Muscle layer of duodenum (tissue), 2 donors: ENCODE data around the gene WIPF2.

Source experiments
- H3K27ac ChIP-seq: one replicate; pipeline ENCODE4 v1.7.0; 2013; ENCODE audit warnings: mild to moderate bottlenecking, low read length
- H3K27me3 ChIP-seq: one replicate; pipeline ENCODE4 v1.7.0; 2013; ENCODE audit warnings: low read depth, mild to moderate bottlenecking, control low read depth, low read length
- H3K36me3 ChIP-seq, 2 donors: one replicate each; pipeline ENCODE4 v1.7.0; 2013; ENCODE audit warnings: low read length in 2 of 2, control low read depth in 1 of 2, mild to moderate bottlenecking in 1 of 2; ENCODE audit not compliant: insufficient read depth in 2 of 2, control insufficient read depth in 1 of 2
- H3K4me1 ChIP-seq, 2 donors: one replicate each; pipeline ENCODE4 v1.7.0; 2013; ENCODE audit warnings: low read length in 2 of 2, mild to moderate bottlenecking in 2 of 2, control low read depth in 1 of 2, moderate library complexity in 1 of 2; ENCODE audit not compliant: insufficient read depth in 2 of 2, control insufficient read depth in 1 of 2
- H3K4me3 ChIP-seq, 2 donors: one replicate each; pipeline ENCODE4 v1.7.0; 2013; ENCODE audit warnings: low read length in 2 of 2, low read depth in 1 of 2, mild to moderate bottlenecking in 1 of 2
- H3K9me3 ChIP-seq, 2 donors: one replicate each; pipeline ENCODE4 v1.7.0; 2013; ENCODE audit warnings: low read length in 2 of 2, control low read depth in 1 of 2, mild to moderate bottlenecking in 1 of 2; ENCODE audit not compliant: control insufficient read depth in 1 of 2
- donor health status: healthy.

The WIPF2 gene

DNA sequence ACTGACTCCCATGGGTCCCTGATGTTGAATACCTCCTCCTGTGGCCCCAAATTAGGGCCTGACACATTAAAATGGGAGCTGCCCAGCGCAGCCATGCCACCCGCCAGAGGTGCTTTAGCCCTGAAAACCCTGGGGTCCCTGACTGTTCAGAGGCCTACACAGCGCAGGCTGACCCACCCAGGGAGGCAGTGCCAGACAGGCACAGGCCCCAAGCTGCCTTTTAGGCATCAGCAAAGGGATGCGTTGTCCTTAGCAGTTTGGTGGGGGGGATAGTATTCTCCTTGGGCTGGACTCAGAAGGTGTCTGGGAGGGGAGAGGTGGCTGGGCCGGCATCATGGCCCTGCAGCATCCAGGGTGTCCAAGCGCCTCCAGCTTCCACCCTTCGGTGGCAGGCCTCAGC is 40.4 kb upstream of the WIPF2 start:
- Histone ChIP-seq H3K4me3 (no peak overlapping the region), H3K27ac (peak overlapping the region; percentile 75)

DNA sequence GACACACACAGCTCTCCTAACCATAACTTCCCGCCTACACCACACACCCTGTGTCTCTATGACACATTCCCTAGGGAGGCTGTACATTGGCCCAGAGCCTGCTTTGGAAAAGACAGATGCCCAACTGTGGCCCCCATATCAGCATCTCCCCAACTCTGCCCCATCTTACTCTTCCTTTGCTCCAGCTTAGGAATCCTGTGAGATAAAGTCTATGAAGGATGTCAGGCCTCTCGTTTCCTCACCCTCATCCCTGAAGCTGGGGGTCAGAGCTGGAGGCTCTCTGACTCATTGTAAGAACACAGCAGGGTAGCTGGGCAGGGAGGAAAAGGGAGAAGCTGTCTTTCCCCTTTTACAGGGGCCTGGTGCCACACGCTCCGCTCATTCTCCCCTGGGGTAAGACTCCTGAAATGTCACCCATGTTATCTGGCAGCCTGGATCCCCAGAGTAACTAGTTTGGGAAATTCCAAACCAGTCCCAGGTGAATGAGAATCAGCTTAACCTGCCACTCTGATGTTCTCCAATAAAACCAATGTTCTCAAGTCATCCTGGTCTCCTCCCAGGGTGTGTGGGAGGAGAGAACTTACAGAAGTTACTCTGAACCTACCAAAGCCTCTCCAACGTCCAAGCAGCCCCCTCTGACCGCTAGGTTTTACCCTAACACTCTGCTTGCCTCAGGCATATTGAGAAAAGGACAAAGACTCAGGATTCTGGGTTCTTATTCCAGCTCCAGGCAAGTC is 39.0 kb upstream of the WIPF2 start:
- H3K27ac ChIP-seq, result peak overlapping the region; percentile 83
- no peaks in the 10 kb centered on the region for H3K36me3 ChIP-seq
- peaks cover 4 to 9% of the 10 kb centered on the region in 2 donors for H3K4me1 ChIP-seq
- no peaks in the 10 kb centered on the region for H3K9me3 ChIP-seq
- no peak overlapping the region for H3K4me3 ChIP-seq
- no peaks in the 10 kb centered on the region for H3K27me3 ChIP-seq

More for the DNA sequence above, 40.4 kb upstream of the WIPF2 start:
- peaks cover 8 to 11% of the 10 kb centered on the region in 2 donors for H3K36me3 ChIP-seq
- no peaks in the 10 kb centered on the region for H3K9me3 ChIP-seq
- H3K27me3 ChIP-seq, result no peaks in the 10 kb centered on the region
- H3K4me1 ChIP-seq, result peaks cover 4 to 9% of the 10 kb centered on the region in 2 donors

DNA sequence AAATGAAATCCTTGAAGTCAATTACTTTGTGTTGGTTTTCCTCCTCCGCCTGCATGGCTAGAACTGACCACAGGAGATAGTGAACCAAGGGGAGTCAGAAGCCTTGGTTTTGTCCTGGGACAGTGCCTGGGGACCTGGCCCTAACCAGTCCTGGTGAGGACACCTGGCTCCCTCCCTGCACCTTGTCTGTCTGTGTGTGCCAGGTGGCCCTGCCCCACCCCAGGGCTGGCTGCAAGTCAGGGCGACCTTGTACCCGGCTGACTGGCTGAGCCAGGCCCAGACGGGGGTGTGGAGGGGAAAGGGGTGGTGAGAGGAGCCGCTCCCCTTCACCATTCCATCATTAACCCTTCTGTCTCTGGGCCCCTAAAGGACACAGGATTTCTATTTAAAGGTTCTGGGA is 38.4 kb upstream of the WIPF2 start:
- Histone ChIP-seq H3K27ac (peak overlapping the region; percentile 83), H3K4me3 (no peak overlapping the region), H3K27me3 (no peaks in the 10 kb centered on the region), H3K36me3 (no peaks in the 10 kb centered on the region), H3K4me1 (peaks cover 4 to 9% of the 10 kb centered on the region in 2 donors), H3K9me3 (no peaks in the 10 kb centered on the region)

DNA sequence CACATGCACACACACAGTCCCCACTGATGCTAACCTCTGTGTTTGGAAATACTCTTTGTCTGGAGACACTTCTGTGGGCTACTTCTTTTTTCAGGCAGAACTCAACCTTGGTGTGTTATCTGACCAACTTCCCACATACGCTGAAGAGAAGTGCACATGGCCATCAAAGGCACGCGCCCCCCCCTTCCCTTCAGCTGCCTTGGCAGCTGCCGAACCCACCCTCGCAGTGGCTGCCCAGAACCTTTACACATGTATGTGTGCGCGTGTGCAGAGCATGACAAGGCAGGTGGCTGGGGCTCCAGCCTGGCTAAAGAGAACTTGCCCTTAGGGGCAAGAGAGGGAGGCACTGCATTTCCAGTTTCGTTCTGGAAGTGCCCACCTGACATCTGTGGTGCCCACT is 37.9 kb upstream of the WIPF2 start:
- Histone ChIP-seq H3K4me1 (peaks cover 4 to 9% of the 10 kb centered on the region in 2 donors), H3K4me3 (no peak overlapping the region), H3K27ac (peak overlapping the region; percentile 83)

DNA sequence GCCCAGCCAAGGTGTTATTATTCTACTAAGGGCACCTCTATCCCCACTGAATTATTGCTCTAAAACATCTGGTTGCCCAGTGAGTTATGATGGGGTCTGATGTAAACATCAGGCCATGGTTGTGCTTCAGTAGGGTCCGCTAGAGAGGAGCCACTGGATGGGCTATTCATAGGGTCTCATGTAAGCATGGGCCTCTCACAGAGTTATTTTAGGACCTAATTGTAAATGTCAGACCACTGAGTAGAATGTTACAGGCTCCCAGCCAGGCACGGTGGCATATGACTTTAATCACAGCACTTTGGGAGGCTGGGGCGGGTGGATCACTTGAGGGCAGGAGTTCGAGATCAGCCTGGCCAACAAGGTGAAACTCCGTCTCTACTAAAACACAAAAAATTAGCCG is 36.5 kb upstream of the WIPF2 start:
- H3K4me3 ChIP-seq, result no peak overlapping the region
- H3K36me3 ChIP-seq, result no peaks in the 10 kb centered on the region
- peaks cover 0 to 7% of the 10 kb centered on the region in 2 donors for H3K4me1 ChIP-seq
- H3K9me3 ChIP-seq, result no peaks in the 10 kb centered on the region
- H3K27ac ChIP-seq, result no peak overlapping the region
- no peaks in the 10 kb centered on the region for H3K27me3 ChIP-seq

More for the DNA sequence above, 37.9 kb upstream of the WIPF2 start:
- H3K36me3 ChIP-seq, result no peaks in the 10 kb centered on the region
- H3K9me3 ChIP-seq, result no peaks in the 10 kb centered on the region
- no peaks in the 10 kb centered on the region for H3K27me3 ChIP-seq

DNA sequence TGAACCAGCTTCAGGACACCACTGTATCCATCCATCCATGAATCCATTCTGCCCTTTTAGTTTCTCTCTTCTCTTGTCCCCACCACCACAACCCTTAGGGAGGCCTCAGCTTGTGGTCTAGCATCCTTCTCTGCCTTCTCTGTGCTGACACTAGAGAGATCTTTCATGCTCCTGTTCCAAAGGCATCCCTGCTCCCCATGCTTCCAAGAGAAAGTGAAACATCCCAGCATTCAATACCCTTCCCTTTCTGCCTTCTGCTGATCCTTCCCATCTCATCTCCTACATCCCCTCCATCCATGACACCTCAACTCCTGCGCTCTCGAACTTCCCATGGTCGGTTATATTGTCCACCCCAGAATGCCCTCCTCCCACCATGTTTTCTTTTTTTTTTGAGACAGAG is 31.9 kb upstream of the WIPF2 start:
- H3K36me3 ChIP-seq, result no peaks in the 10 kb centered on the region
- H3K27me3 ChIP-seq, result no peaks in the 10 kb centered on the region
- H3K9me3 ChIP-seq, result no peaks in the 10 kb centered on the region
- H3K4me3 ChIP-seq, result no peak overlapping the region
- H3K27ac ChIP-seq, result no peak overlapping the region
- peaks cover 5 to 14% of the 10 kb centered on the region in 2 donors for H3K4me1 ChIP-seq

DNA sequence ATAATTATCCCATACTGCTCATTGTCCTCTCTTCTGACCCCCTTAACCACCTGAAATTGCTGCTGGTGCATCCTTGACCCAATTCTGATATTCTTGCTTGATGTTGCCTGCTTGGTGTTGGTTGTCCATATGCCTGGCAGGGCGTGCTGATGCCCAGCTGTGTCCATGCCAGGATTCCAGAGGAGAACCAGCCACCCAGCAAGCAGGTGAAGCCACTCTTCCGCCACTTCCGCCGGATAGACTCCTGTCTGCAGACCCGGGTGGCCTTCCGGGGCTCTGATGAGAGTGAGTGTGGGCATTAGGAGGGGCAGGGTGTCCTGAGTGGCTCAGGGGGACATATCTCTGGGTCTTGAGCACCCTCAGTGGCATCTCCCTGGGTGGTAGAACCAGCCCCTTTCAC is 30.4 kb upstream of the WIPF2 start:
- Histone ChIP-seq H3K27me3 (no peaks in the 10 kb centered on the region), H3K27ac (no peak overlapping the region), H3K9me3 (no peaks in the 10 kb centered on the region), H3K4me1 (peaks cover 5 to 14% of the 10 kb centered on the region in 2 donors), H3K4me3 (no peak overlapping the region), H3K36me3 (no peaks in the 10 kb centered on the region)

DNA sequence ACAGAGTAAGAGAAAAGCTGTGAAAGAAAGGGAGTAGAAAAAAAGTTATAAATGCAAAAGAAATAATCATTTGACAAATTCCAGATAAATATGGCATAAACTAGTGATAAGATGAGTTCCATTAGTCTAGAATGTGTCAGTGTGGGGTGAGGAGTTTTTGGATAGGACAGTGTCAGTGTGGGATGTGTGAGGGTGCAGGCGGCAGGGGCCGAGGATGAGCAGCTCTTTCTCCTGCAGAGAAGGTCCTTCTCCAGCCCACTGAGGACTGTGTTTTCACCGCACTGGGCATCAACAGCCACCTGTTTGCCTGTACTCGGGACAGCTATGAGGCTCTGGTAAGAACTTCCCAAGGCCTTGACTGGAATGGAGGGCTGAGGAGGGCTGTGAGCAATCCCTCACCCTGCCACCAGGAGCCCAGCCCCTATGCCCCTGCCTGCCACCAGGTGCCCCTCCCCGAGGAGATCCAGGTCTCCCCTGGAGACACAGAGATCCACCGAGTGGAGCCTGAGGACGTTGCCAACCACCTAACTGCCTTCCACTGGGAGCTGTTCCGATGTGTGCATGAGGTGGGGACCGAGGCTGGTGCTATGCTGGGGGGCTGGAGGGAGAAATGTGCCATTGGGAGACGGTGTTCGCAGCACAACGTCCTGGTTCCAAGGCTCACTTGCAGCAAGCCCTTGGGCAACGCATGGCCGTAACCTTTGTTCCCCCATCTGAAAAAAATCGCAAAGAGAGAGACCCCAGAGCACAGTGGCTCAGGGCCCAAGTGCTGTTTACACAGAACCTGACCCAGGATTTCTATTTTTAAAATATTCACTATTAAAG is 28.7 kb upstream of the WIPF2 start:
- Histone ChIP-seq H3K9me3 (no peaks in the 10 kb centered on the region), H3K27me3 (no peaks in the 10 kb centered on the region), H3K36me3 (no peaks in the 10 kb centered on the region), H3K4me3 (peak overlapping the region in 1 of 2 donors; percentile 68), H3K27ac (no peak overlapping the region), H3K4me1 (peaks cover 5 to 20% of the 10 kb centered on the region in 2 donors)

DNA sequence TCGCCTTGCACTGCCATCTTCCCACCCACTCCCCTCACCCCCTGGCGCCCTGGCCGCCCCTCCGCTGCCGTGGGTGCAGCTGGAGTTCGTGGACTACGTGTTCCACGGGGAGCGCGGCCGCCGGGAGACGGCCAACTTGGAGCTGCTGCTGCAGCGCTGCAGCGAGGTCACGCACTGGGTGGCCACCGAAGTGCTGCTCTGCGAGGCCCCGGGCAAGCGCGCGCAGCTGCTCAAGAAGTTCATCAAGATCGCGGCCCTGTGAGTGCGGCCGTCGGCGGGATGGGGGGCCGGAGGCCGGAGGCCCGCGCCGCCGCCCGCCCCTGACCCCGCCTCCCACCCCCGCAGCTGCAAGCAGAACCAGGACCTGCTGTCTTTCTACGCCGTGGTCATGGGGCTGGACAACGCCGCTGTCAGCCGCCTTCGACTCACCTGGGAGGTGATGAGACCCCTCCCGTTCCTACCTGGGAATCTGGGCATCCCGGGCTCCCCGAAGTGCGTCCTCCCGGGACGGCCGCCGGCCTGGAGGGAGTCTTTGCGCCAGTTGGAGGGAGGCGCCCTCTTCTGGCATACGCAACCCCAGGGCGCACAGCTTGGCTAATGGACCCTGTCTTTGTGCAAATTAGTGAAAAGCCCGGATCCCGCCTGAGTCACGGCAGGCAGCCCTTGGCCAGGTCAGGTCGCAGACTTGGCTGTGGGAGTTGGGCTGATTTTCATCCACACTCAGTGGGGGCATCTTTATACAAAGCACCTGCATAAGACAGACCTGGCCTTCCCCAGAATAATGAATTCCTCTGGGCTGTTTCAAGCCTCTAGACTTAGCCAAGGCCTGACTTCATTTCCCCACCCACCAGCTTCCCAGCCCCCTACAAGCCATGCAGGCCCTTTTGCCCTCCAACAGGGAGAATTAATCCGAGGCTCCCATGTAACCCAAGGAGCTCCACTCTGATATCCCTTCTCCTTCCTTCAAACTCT is 27.6 kb upstream of the WIPF2 start:
- Histone ChIP-seq H3K36me3 (no peaks in the 10 kb centered on the region), H3K27ac (no peak overlapping the region), H3K27me3 (no peaks in the 10 kb centered on the region)

DNA sequence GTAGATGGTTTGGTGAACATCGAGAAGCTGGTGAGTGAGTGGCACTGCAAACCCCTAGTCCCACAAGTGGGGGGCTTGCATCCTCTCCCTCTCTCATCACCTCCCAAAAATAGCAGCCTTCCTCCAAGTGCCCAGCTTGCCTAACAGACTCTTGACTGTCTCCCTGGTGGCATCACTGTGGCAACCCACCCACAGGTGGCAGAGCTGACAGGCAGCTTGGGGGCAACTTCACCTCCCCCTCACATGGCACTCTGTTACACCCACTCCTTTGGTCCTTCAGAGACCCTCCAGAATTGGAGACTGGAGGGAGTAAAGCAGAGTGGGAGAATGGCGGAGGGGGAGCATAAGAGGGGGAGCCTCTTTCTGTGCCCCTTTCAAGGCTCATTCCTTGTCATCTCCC is 26.1 kb upstream of the WIPF2 start:
- Histone ChIP-seq H3K27ac (no peak overlapping the region), H3K9me3 (no peaks in the 10 kb centered on the region), H3K36me3 (no peaks in the 10 kb centered on the region), H3K4me3 (no peak overlapping the region), H3K27me3 (no peaks in the 10 kb centered on the region), H3K4me1 (peaks cover 5 to 20% of the 10 kb centered on the region in 2 donors)

More for the DNA sequence above, 27.6 kb upstream of the WIPF2 start:
- Histone ChIP-seq H3K4me3 (peak overlapping the region in 1 of 2 donors; percentile 68), H3K9me3 (no peaks in the 10 kb centered on the region), H3K4me1 (peaks cover 5 to 20% of the 10 kb centered on the region in 2 donors)

DNA sequence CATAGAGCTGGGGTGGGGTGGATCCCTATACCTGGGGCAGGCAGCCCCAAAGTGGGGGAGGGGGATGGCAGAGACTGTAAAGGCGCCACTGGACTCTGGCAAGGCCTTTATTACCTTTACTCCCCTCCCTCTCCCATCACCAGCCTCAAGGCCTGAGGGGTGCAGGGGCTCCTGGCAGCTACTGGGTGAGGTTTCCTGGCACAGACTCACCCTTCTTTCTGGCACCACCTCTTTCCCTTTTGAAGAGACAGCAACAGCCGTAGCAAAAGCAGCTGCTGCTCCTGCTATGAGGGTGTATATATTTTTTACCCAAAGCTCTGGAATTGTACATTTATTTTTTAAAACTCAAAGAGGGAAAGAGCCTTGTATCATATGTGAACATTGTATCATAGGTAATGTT is 24.3 kb upstream of the WIPF2 start:
- H3K27me3 ChIP-seq, result no peaks in the 10 kb centered on the region
- no peaks in the 10 kb centered on the region for H3K36me3 ChIP-seq
- no peak overlapping the region for H3K4me3 ChIP-seq
- H3K9me3 ChIP-seq, result no peaks in the 10 kb centered on the region
- peaks cover 5 to 20% of the 10 kb centered on the region in 2 donors for H3K4me1 ChIP-seq
- no peak overlapping the region for H3K27ac ChIP-seq
